Trophoblast cell (in vitro differentiated cells and primary cell): ENCODE results near the gene PDE4B. TPM values are rescaled to one million over a fixed set of nuclear protein-coding genes. Genes with fewer than 3 reads are reported as not detected.

Source experiments
- DNase-seq, 2 donors: peaks; one replicate each; pipeline ENCODE4 v3.0.0-alpha.2; 2016
- H2AFZ ChIP-seq: 2 replicates; pipeline ENCODE4 v1.6.1; 2013; ENCODE audit warnings: low read length, moderate library complexity, mild to moderate bottlenecking; ENCODE audit not compliant: insufficient read depth, poor library complexity
- H2AK5ac ChIP-seq: 2 replicates; pipeline ENCODE4 v1.6.1; 2013; ENCODE audit warnings: mild to moderate bottlenecking, low read length
- H2BK120ac ChIP-seq: 2 replicates; pipeline ENCODE4 v1.6.1; 2013; ENCODE audit warnings: low read length, mild to moderate bottlenecking, moderate library complexity; ENCODE audit not compliant: insufficient read depth, poor library complexity
- H2BK12ac ChIP-seq: 2 replicates; pipeline ENCODE4 v1.6.1; 2013; ENCODE audit warnings: mild to moderate bottlenecking, low read length, moderate library complexity
- H2BK5ac ChIP-seq: 2 replicates; pipeline ENCODE4 v1.6.1; 2013; ENCODE audit warnings: low read length, low read depth, moderate library complexity, mild to moderate bottlenecking; ENCODE audit not compliant: poor library complexity
- H3K14ac ChIP-seq: 2 replicates; pipeline ENCODE4 v1.6.1; 2013; ENCODE audit warnings: mild to moderate bottlenecking, low read length
- H3K18ac ChIP-seq: 2 replicates; pipeline ENCODE4 v1.6.1; 2013; ENCODE audit warnings: mild to moderate bottlenecking, low read length
- H3K23ac ChIP-seq: 2 replicates; pipeline ENCODE4 v1.6.1; 2013; ENCODE audit warnings: low read length
- H3K27ac ChIP-seq: 2 replicates; pipeline ENCODE4 v1.5.1; 2013; ENCODE audit warnings: low read depth, mild to moderate bottlenecking, inconsistent platforms, low read length, moderate library complexity
- H3K27me3 ChIP-seq: 2 replicates; pipeline ENCODE4 v1.6.1; 2013; ENCODE audit warnings: inconsistent platforms, mild to moderate bottlenecking, low read length, moderate library complexity; ENCODE audit not compliant: insufficient read depth
- H3K36me3 ChIP-seq, 2 experiments: 1 replicate in 1 of 2; 2 replicates in 1 of 2; pipeline ENCODE4 v1.6.1; 2013; ENCODE audit warnings: low read length in 2 of 2, mild to moderate bottlenecking in 2 of 2, moderate library complexity in 1 of 2; ENCODE audit not compliant: insufficient read depth in 2 of 2, control insufficient read depth in 1 of 2
- H3K4ac ChIP-seq: 2 replicates; pipeline ENCODE4 v1.6.1; 2013; ENCODE audit warnings: low read depth, mild to moderate bottlenecking, low read length, moderate library complexity
- H3K4me1 ChIP-seq, 2 experiments: 1 replicate in 1 of 2; 2 replicates in 1 of 2; pipeline ENCODE4 v1.6.1; 2013; ENCODE audit warnings: low read length in 2 of 2, mild to moderate bottlenecking in 2 of 2, moderate library complexity in 1 of 2; ENCODE audit not compliant: insufficient read depth in 2 of 2, control insufficient read depth in 1 of 2
- H3K4me2 ChIP-seq: 2 replicates; pipeline ENCODE4 v1.6.1; 2013; ENCODE audit warnings: inconsistent platforms, mild to moderate bottlenecking, low read length, moderate library complexity
- H3K4me3 ChIP-seq: 2 replicates; pipeline ENCODE4 v1.5.1; 2013; ENCODE audit warnings: mild to moderate bottlenecking, low read depth, low read length, inconsistent platforms
- H3K79me1 ChIP-seq: one replicate; pipeline ENCODE4 v1.6.1; 2013; ENCODE audit warnings: low read length
- H3K79me2 ChIP-seq: 2 replicates; pipeline ENCODE4 v1.6.1; 2013; ENCODE audit warnings: low read length, mild to moderate bottlenecking; ENCODE audit not compliant: control insufficient read depth, insufficient read depth, poor library complexity
- H3K9ac ChIP-seq: 2 replicates; pipeline ENCODE4 v1.6.1; 2013; ENCODE audit warnings: mild to moderate bottlenecking, low read length
- H3K9me3 ChIP-seq: 2 replicates; pipeline ENCODE4 v1.6.1; 2013; ENCODE audit warnings: low read depth, mild to moderate bottlenecking, control low read depth, inconsistent platforms, low read length; ENCODE audit not compliant: insufficient read depth
- H4K12ac ChIP-seq: 2 replicates; pipeline ENCODE4 v1.6.1; 2013; ENCODE audit warnings: low read depth, mild to moderate bottlenecking, low read length, moderate library complexity
- H4K8ac ChIP-seq: 2 replicates; pipeline ENCODE4 v1.6.1; 2013; ENCODE audit warnings: low read depth, mild to moderate bottlenecking, low read length, moderate library complexity
- H4K91ac ChIP-seq: one replicate; pipeline ENCODE4 v1.6.1; 2013; ENCODE audit warnings: low read depth, mild to moderate bottlenecking, low read length, moderate library complexity
- WGBS: extraction: QIAGEN DNeasy Blood & Tissue Kit; methylation state at CpG from one replicate; pipeline ENCODE4 v1.1.7; 2013; ENCODE audit warnings: missing lambda C conversion rate; ENCODE audit not compliant: insufficient read length, insufficient coverage; ENCODE audit errors: extremely low coverage; 5-methylcytosine and 5-hydroxymethylcytosine counted together
- polyA plus RNA-seq: library from polyadenylated mRNA; stranded (reverse); fragments of 200-250 nt; gene quantifications from 2 replicates; pipeline ENCODE4 v1.2.3, GENCODE V29; 2013

Gene PDE4B
- polyA plus RNA-seq: 0.67 and 0.92 TPM in 2 replicates

DNA sequence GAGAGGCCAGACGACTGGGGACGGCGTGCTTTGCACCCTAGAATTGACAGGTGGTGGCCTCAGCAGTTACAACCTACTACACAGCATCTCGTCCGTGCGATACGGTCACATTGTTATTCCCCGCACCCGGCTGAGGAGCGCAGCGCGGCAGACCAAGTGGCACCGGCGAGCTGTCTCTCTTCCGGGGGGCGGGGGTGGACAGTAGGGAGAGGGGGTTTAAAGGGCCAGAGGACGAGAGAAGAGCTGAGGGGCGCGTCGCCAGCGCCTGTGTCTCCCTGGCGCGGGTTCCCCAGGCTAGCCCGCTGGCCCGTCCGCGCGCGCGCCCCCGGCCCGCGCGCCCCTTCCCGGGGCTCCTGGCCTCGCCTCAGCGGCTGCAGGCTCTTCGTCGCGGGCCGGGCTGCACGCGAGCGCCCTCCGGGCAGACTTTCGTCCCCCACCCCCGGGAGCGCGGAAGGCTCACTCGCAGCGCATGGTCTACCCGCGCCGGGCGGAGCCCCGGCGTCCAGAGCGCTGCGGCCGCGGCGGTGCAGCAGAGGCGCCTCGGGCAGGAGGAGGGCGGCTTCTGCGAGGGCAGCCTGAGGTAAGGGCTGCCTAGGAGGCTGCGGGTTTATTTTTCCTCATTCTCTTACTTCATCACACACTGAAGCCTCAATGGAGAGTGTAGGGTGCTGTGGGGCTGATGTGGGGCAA, at the start of gene PDE4B:
PDE4B (plus strand) TSS at position 227 of the 690 bp plus-strand sequence.
- Histone ChIP-seq H3K27me3 (peaks cover 29% of the 10 kb centered on the region), H3K27ac (no peak within 1 kb of the TSS), H2BK5ac (no peak within 1 kb of the TSS), H3K23ac (no peak within 1 kb of the TSS), H3K9ac (no peak within 1 kb of the TSS), H3K4ac (no peak within 1 kb of the TSS), H3K9me3 (peaks cover 1% of the 10 kb centered on the region), H2BK120ac (no peak within 1 kb of the TSS), H2AK5ac (no peak within 1 kb of the TSS), H3K36me3 (no peaks in the 10 kb centered on the region), H4K8ac (no peak within 1 kb of the TSS), H3K79me1 (no peaks in the 10 kb centered on the region), H3K4me1 (peaks cover 12 to 14% of the 10 kb centered on the region in 2 experiments), H3K18ac (no peak within 1 kb of the TSS), H2BK12ac (no peak within 1 kb of the TSS), H2AFZ (peak within 1 kb of the TSS; percentile 54), H4K12ac (no peak within 1 kb of the TSS), H4K91ac (no peak within 1 kb of the TSS), H3K79me2 (no peaks in the 10 kb centered on the region), H3K4me2 (peak within 1 kb of the TSS; percentile 96), H3K4me3 (peak within 1 kb of the TSS; percentile 66), H3K14ac (no peak within 1 kb of the TSS)
- no CpG with 5 or more reads among the region's 67 CpGs for WGBS
- peak; percentile 2 to 44 for DNase-seq

DNA sequence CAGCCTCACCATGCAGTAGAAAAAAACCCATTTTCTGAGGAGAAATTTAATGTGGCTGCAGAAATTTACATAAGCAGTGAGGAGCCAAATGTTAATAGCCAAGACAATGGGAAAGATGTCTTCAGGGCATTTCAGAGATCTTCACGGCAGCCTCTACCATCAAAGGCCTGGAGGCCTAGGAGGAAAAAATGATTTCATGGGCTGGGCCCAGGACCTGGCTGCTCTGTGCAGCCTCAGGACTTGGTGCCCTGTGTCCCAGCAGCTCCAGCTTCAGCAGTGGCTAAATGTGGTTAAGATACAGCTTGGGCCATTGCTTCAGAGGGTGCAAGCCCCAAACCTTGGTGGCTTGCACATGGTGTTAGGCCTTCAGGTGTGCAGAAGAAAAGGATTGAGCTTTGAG, 48.0 kb upstream of the PDE4B start:
- Histone ChIP-seq H3K27me3 (no peaks in the 10 kb centered on the region), H2BK12ac (no peak overlapping the region), H3K9me3 (peaks cover 20% of the 10 kb centered on the region), H3K23ac (no peak overlapping the region), H3K14ac (no peak overlapping the region), H3K9ac (no peak overlapping the region), H2AFZ (no peak overlapping the region), H2AK5ac (no peak overlapping the region), H4K8ac (no peak overlapping the region), H2BK120ac (no peak overlapping the region), H3K79me2 (no peaks in the 10 kb centered on the region), H4K12ac (no peak overlapping the region), H3K79me1 (no peaks in the 10 kb centered on the region), H3K4me1 (no peaks in the 10 kb centered on the region), H3K27ac (no peak overlapping the region), H3K36me3 (no peaks in the 10 kb centered on the region), H3K18ac (no peak overlapping the region), H3K4me3 (no peak overlapping the region), H2BK5ac (no peak overlapping the region), H3K4ac (no peak overlapping the region), H4K91ac (no peak overlapping the region), H3K4me2 (no peak overlapping the region)
- WGBS: no CpG with 5 or more reads among the region's 1 CpG
- DNase-seq: no peak

- Histone ChIP-seq H2BK120ac (no peak overlapping the region), H3K4me2 (no peak overlapping the region), H2AFZ (no peak overlapping the region), H3K79me2 (no peaks in the 10 kb centered on the region), H3K36me3 (no peaks in the 10 kb centered on the region), H3K18ac (no peak overlapping the region), H3K4me3 (no peak overlapping the region), H3K9me3 (no peaks in the 10 kb centered on the region), H3K4me1 (no peaks in the 10 kb centered on the region), H3K27me3 (no peaks in the 10 kb centered on the region), H2BK5ac (no peak overlapping the region), H4K91ac (no peak overlapping the region), H3K9ac (no peak overlapping the region), H3K14ac (no peak overlapping the region), H4K8ac (no peak overlapping the region), H2BK12ac (no peak overlapping the region), H4K12ac (no peak overlapping the region), H2AK5ac (no peak overlapping the region), H3K4ac (no peak overlapping the region), H3K27ac (no peak overlapping the region), H3K79me1 (no peaks in the 10 kb centered on the region), H3K23ac (no peak overlapping the region)
- no peak for DNase-seq
- WGBS: no CpG with 5 or more reads among the region's 3 CpGs
Observed at GRCh38 chr1:65751961-65752360, 40.7 kb upstream of the PDE4B start.

DNA sequence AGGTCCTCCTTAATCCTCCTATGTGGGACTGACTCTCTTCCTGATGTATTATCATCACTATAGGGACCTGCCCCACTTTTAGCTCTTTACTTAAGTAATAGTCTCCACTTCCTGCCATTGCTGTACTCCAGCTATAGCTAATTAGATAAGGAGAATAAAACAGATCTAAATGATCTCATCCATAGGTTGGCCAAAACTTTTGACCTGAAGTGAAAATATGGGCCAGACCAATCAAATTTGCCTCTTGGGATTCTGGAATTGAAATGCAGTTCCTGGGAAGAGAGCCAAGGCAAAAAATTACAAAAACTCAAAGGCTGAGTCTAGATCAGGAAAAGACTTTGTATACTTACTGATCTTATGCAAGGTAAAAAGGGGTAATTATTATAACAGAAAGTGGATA, 36.1 kb upstream of the PDE4B start:
- no peak overlapping the region for H3K9ac ChIP-seq
- H2BK12ac ChIP-seq: no peak overlapping the region
- H3K23ac ChIP-seq: no peak overlapping the region
- H3K4me2 ChIP-seq: no peak overlapping the region
- no peak overlapping the region for H2BK120ac ChIP-seq
- DNase-seq: no peak
- H3K18ac ChIP-seq: no peak overlapping the region
- no peaks in the 10 kb centered on the region for H3K79me2 ChIP-seq
- H3K4me1 ChIP-seq: no peaks in the 10 kb centered on the region
- no peak overlapping the region for H2AK5ac ChIP-seq
- no peak overlapping the region for H3K4me3 ChIP-seq
- H2AFZ ChIP-seq: no peak overlapping the region
- H4K8ac ChIP-seq: no peak overlapping the region
- H3K27me3 ChIP-seq: no peaks in the 10 kb centered on the region
- no peak overlapping the region for H3K4ac ChIP-seq
- no peaks in the 10 kb centered on the region for H3K9me3 ChIP-seq
- H4K12ac ChIP-seq: no peak overlapping the region
- H3K14ac ChIP-seq: no peak overlapping the region
- H3K27ac ChIP-seq: no peak overlapping the region
- H4K91ac ChIP-seq: no peak overlapping the region
- no peak overlapping the region for H2BK5ac ChIP-seq
- no peaks in the 10 kb centered on the region for H3K79me1 ChIP-seq
- no peaks in the 10 kb centered on the region for H3K36me3 ChIP-seq
